NCI-H446 (cell line): Measurements from ENCODE around the gene LMNB1.
A peak's percentile ranks its signal among the peaks of the same experiment; 100 is the strongest.

Experiments used
- DNase-seq, 2 experiments: peaks; one replicate each; lab custom pipeline; 2025; lab: John Stamatoyannopoulos, UW

Gene LMNB1

GRCh38 chr5:126855266-126855665, 78.3 kb downstream of the LMNB1 start:
- no peak for DNase-seq

GRCh38 chr5:126857472-126858410, 80.8 kb downstream of the LMNB1 start:
- DNase-seq = peak in 1 of 2 experiments; percentile 23

- DNase-seq = no peak
Measured at GRCh38 chr5:126858441-126858840, 81.5 kb downstream of the LMNB1 start.

GRCh38 chr5:126863402-126863801, 86.5 kb downstream of the LMNB1 start:
- no peak for DNase-seq

- no peak for DNase-seq
Measured at GRCh38 chr5:126864042-126864688, 87.2 kb downstream of the LMNB1 start.

GRCh38 chr5:126865299-126865698, 88.4 kb downstream of the LMNB1 start:
- DNase-seq = peak in 1 of 2 experiments; percentile 54

- DNase-seq = peak; percentile 62 to 92
Measured at GRCh38 chr5:126866851-126867636, 90.1 kb downstream of the LMNB1 start.

GRCh38 chr5:126868338-126869004, 91.5 kb downstream of the LMNB1 start:
- no peak for DNase-seq

- DNase-seq = no peak
Measured at GRCh38 chr5:126869005-126869451, 92.1 kb downstream of the LMNB1 start.

GRCh38 chr5:126871441-126871840, 94.5 kb downstream of the LMNB1 start:
- DNase-seq = no peak

- peak in 1 of 2 experiments; percentile 57 for DNase-seq
Measured at GRCh38 chr5:126872561-126873354, 95.8 kb downstream of the LMNB1 start.

GRCh38 chr5:126875303-126875785, 98.4 kb downstream of the LMNB1 start:
- no peak for DNase-seq

GRCh38 chr5:126877602-126878001, 100.7 kb downstream of the LMNB1 start:
- peak in 1 of 2 experiments; percentile 11 for DNase-seq

GRCh38 chr5:126878085-126878484, 101.1 kb downstream of the LMNB1 start:
- DNase-seq = no peak

- no peak for DNase-seq
Measured at GRCh38 chr5:126878634-126879033, 101.7 kb downstream of the LMNB1 start.

- no peak for DNase-seq
Measured at GRCh38 chr5:126881821-126882600, 105.1 kb downstream of the LMNB1 start.

- DNase-seq = no peak
Measured at GRCh38 chr5:126883564-126884245, 106.8 kb downstream of the LMNB1 start.

GRCh38 chr5:126884269-126884819, 107.4 kb downstream of the LMNB1 start:
- peak in 1 of 2 experiments; percentile 22 for DNase-seq
